NCI-H187 treated with DMSO at 0.1 percent for 48 hours (cell line): ENCODE results near the gene ARHGAP11B.
"Not testable (repeated sequence)": the region's sequence is repeated elsewhere in the genome, so short reads cannot be mapped to it uniquely, and the experiment has no call there.

Experiments
- DNase-seq: peaks from one replicate; lab custom pipeline; 2025; lab: John Stamatoyannopoulos, UW

ARHGAP11B gene

GRCh38 chr15:30625436-30626193 is at the start of gene ARHGAP11B:
ARHGAP11B (plus strand) TSS chr15:30626128.
- DNase-seq, result not testable (repeated sequence)

GRCh38 chr15:30579394-30579970 is 46.4 kb upstream of the ARHGAP11B start:
- DNase-seq, result not testable (repeated sequence)

DNA sequence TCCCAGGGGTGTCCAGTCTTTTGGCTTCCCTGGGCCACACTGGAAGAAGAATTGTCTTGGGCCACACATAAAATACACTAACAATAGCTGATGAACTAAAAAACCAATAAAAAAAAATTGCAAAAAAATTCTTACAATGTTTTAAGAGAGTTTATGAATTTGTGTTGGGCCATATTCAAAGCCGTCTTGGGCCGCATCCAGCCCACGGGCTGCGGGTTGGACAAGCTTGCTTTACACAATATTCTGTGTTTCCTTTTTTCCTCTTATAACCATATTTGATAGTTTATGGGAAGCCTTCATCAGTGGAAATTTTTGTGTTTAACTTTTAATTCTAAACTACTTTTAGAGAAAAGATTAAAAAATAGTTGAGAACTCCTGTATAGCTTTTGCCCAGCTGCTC is 45.2 kb upstream of the ARHGAP11B start:
- DNase-seq, result not testable (repeated sequence)

GRCh38 chr15:30598953-30599352 is 27.0 kb upstream of the ARHGAP11B start:
- DNase-seq, result not testable (repeated sequence)

DNA sequence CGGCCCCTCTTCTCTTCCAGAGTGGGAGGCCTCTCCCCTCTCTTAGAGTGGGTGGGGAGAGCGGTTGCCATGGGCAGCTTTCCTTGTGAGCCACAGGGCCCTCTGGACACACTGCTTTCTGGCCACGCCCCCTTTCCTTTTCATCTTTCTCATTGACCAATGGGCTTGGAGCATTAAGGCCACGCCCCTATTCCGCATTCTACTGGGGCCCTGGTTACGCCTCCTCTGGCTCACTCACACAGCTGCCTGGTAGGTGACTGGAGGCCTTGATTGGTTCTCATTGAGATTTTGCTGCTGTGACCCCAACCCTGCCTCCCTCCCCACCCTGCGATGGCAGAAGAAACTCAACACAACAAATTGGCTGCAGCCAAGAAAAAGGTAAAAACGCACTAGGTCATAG is 22.1 kb upstream of the ARHGAP11B start, which contains the start of gene GOLGA8H:
Gene GOLGA8H, plus strand, starts transcription at position 233 of the 400 bp plus-strand sequence. Its CDS starts 98 bp downstream, at position 331.
- DNase-seq, result not testable (repeated sequence)

DNA sequence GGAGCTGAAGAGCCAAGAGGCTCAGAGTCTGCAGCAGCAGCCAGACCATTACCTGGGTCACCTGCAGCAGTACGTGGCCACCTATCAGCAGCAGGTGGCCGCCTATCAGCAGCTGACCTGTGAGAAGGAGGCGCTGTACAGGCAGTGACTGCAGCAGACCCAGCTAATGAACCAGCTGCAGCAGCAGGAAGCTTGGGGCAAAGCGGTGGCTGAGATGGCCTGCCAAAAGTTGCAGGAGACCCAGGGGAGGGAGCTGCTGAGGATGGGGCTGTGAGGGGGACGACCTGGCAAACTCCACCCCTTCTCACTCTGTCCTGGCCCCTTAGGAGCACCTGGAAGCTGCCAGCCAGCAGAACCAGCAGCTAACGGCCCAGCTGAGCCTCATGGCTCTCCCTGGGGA is 13.7 kb upstream of the ARHGAP11B start:
- DNase-seq, result not testable (repeated sequence)

- DNase-seq, result not testable (repeated sequence)
Measured at GRCh38 chr15:30621342-30621741, 4.6 kb upstream of the ARHGAP11B start.

DNA sequence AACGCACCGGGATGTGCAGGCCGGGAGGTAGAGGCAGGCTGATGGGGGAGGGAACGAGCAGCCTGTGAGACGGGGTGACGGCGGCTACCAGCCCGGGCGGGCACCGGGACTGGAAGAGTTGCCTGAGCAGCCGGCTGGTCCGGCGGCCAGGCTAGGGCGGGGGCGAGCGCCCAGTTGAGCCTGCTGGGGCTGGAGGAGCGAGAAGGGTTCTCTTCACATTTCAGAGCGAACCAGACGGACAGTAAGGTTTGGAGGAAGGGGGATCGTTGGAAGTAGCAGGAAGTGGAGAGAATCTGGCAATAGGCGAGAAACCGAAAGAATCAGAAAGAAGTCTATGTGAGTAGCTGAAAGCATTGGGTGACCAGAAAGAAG is 252 bp downstream of the ARHGAP11B start:
- DNase-seq, result not testable (repeated sequence)

DNA sequence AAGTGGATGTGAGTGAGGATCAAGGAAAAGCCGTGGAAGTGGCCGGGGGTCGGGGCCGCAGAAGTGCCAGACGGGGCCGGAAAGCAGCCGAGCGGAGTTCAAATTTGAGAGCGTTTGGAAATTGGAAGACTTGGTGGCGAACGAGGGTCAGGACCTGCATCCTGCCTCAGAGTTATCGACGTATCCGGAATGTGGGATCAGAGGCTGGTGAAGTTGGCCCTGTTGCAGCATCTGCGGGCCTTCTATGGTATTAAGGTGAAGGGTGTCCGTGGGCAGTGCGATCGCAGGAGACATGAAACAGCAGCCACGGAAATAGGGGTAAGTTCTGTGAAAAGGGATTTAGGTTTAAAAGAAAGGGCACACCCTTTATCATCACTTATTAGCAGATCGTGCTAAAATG is 704 bp downstream of the ARHGAP11B start:
- not testable (repeated sequence) for DNase-seq

GRCh38 chr15:30650012-30650929 is 24.3 kb downstream of the ARHGAP11B start:
- no peak for DNase-seq

DNA sequence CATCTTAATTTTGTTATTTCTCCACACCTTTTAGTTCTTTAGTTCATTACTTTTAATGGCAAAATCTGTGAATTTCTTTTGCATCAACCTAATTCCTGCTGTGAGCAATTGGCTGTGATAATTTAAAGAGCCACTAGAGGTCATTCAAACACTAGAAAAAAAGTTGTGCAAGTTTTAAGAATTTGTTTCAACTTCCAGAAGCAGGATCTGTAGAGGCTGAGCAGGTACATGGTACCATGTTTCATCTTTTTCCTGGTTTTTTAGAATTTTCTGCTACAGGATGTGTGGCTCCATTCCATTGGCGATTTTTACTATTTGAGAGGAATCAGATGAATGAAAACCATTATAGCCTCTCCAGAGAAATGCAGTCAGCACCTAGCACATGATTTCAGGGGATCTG is 35.2 kb downstream of the ARHGAP11B start:
- DNase-seq, result not testable (repeated sequence)

DNA sequence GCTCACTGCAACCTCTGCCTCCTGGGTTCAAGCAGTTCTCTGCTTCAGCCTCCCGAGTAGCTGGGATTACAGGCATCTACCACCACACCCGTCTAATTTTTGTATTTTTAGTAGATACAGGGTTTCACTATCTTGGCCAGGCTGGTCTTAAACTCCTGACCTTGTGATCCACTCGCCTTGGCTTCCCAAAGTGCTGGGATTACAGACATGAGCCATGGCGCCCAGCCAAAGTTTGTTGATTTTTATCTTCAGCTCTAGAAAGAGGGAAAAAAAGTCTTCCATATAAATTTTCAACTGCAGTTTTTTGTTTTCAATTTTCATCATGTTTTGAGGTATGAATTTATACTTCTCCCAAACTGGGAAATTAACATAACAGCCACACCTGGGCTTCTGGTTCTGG is 43.7 kb downstream of the ARHGAP11B start:
- DNase-seq, result not testable (repeated sequence)

- no peak for DNase-seq
Measured at GRCh38 chr15:30670056-30670455, 44.1 kb downstream of the ARHGAP11B start.

GRCh38 chr15:30671309-30671708 is 45.4 kb downstream of the ARHGAP11B start:
- DNase-seq, result no peak

DNA sequence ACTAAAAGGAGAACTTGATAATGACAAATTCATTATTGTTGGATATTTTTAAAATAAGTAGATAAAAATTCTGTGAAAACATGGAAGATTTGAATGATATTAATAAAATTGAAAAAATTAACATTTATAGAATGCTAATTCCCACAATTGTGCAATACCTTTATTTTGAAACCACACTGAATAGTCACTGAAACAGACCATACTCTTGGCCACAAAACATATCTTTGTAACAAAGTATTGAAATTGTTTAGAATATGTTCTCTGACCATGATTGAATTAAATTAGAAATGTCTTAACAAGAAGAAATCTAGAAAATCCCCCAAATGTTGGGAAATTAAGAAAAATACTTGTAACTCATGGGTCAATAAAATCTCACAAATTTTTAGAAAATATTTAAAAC is 49.2 kb downstream of the ARHGAP11B start:
- DNase-seq, result no peak

DNA sequence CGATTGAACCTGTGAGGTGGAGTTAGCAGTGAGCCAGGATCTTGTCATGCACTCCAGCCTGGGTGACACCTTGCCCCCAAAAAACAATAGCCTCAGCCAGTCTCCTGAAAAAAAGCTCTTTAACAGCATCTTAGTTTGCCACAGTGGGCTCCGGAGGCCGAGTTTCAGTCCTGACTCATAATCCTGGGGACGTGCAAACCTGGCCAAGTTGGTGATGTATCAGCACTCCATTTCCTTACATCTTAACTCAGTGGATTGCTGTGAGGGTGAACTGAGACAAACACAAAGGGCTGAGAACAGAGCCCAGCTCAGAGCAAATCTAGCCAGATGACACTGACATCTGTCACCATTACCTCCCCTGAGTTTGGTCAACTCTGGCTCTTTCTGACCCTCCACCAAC is 50.0 kb downstream of the ARHGAP11B start:
- DNase-seq, result not testable (repeated sequence)

DNA sequence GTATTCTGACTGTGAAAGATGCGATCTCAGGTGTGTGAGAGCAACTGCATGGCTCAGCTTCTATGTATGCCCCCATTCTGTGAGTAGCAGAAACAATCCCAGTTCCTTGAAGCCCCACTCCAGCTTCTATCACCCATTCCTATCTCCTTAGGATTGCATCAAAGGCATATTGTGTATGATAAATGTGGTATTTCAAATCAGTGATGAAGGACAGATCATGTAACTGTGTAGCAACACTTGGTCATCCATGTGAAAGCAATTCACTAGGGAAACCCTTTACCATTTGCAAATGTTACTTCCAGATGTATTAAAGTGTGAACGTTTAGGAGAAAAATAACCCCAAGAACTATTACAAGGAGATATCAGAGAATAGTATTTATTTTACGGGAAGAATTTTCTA is 55.1 kb downstream of the ARHGAP11B start:
- DNase-seq, result not testable (repeated sequence)

GRCh38 chr15:30685709-30686285 is 59.9 kb downstream of the ARHGAP11B start:
- not testable (repeated sequence) for DNase-seq

GRCh38 chr15:30686651-30687050 is 60.7 kb downstream of the ARHGAP11B start:
- DNase-seq, result not testable (repeated sequence)
